GM12865 (cell line): Measurements from ENCODE around the gene STYX.
A peak's percentile ranks its signal among the peaks of the same experiment; 100 is the strongest.

Experiments used
- DNase-seq: peaks from one replicate; pipeline ENCODE4 v3.0.0; 2010; ENCODE audit warnings: low read depth
- H3K4me3 ChIP-seq: 2 replicates; pipeline ENCODE4 v1.5.1; 2011; ENCODE audit warnings: mild to moderate bottlenecking, low read depth, low read length, control low read depth
- CTCF ChIP-seq: IDR thresholded peaks from 2 replicates; pipeline ENCODE4 v1.5.1; 2011; ENCODE audit warnings: low read length, control low read depth, low read depth, inconsistent platforms; ENCODE audit not compliant: insufficient read depth; ENCODE audit errors: missing control alignments

STYX gene

GRCh38 chr14:52729925-52730708 is at the start of gene STYX:
Gene STYX, plus strand, starts transcription at chr14:52730166. Its CDS starts 309 bp downstream, at chr14:52730475.
- TF ChIP-seq CTCF, result no peak
- H3K4me3 ChIP-seq, result peak within 1 kb of the TSS; percentile 99
- peak; percentile 99 for DNase-seq

GRCh38 chr14:52683985-52684520 is 45.9 kb upstream of the STYX start:
- no peak for TF ChIP-seq CTCF
- H3K4me3 ChIP-seq, result no peak overlapping the region
- DNase-seq, result no peak

- DNase-seq, result no peak
- no peak overlapping the region for H3K4me3 ChIP-seq
- TF ChIP-seq CTCF, result no peak
These were observed 43.8 kb upstream of the STYX start for GRCh38 chr14:52686176-52686575.

GRCh38 chr14:52690983-52691760 is 38.8 kb upstream of the STYX start:
- TF ChIP-seq CTCF, result no peak
- no peak overlapping the region for H3K4me3 ChIP-seq
- no peak for DNase-seq

GRCh38 chr14:52692248-52692962 is 37.6 kb upstream of the STYX start:
- TF ChIP-seq CTCF, result no peak
- no peak for DNase-seq
- peak overlapping the region; percentile 5; the same call in 1 of the 2 replicates for H3K4me3 ChIP-seq

GRCh38 chr14:52693036-52693435 is 36.9 kb upstream of the STYX start:
- DNase-seq, result no peak
- peak overlapping the region; percentile 78; the same call in 1 of the 2 replicates for H3K4me3 ChIP-seq
- TF ChIP-seq CTCF, result no peak
